Measurements from ENCODE around the gene KIF5A.

KIF5A gene

GRCh38 chr12:57626921-57627445, 77.1 kb downstream of the KIF5A start:
- H3K4me3 ChIP-seq (ENCODE audit: low read depth, low read length): no peak overlapping the region
- in situ Hi-C loops (cut with HindIII; ENCODE audit: low sequenced_read_pairs): loop anchor here (5.0 kb wide), 1 partner anchor 40 kb away; no protein-coding TSS in a partner anchor
- TF ChIP-seq CTCF (IDR thresholded peaks at IDR 0.05; ENCODE audit: low read depth, low read length, missing control alignments): no peak
- no peak for DNase-seq (ENCODE audit: low read depth)

- no peak for DNase-seq (ENCODE audit: low read depth)
- in situ Hi-C loops (cut with HindIII; ENCODE audit: low sequenced_read_pairs): loop anchor here (5.0 kb wide), 1 partner anchor 40 kb away; no protein-coding TSS in a partner anchor
- no peak for TF ChIP-seq CTCF (IDR thresholded peaks at IDR 0.05; ENCODE audit: low read depth, low read length, missing control alignments)
- H3K4me3 ChIP-seq (ENCODE audit: low read depth, low read length): no peak overlapping the region
Measured at GRCh38 chr12:57627501-57628279, 77.8 kb downstream of the KIF5A start.

GRCh38 chr12:57628280-57629191, 78.7 kb downstream of the KIF5A start:
- TF ChIP-seq CTCF (IDR thresholded peaks at IDR 0.05; ENCODE audit: low read depth, low read length, missing control alignments): no peak
- in situ Hi-C loops (cut with HindIII; ENCODE audit: low sequenced_read_pairs): loop anchor here (5.0 kb wide), 1 partner anchor 41 kb away; no protein-coding TSS in a partner anchor
- no peak overlapping the region for H3K4me3 ChIP-seq (ENCODE audit: low read depth, low read length)
- DNase-seq (ENCODE audit: low read depth): no peak

GRCh38 chr12:57629897-57630471, 80.1 kb downstream of the KIF5A start:
- in situ Hi-C loops (cut with HindIII; ENCODE audit: low sequenced_read_pairs): loop anchor here (5.0 kb wide), 1 partner anchor 43 kb away; no protein-coding TSS in a partner anchor

GRCh38 chr12:57630891-57631433, 81.1 kb downstream of the KIF5A start:
- in situ Hi-C loops (cut with HindIII; ENCODE audit: low sequenced_read_pairs): no loop called here
- DNase-seq (ENCODE audit: low read depth): no peak
- no peak for TF ChIP-seq CTCF (IDR thresholded peaks at IDR 0.05; ENCODE audit: low read depth, low read length, missing control alignments)
- H3K4me3 ChIP-seq (ENCODE audit: low read depth, low read length): no peak overlapping the region

More at GRCh38 chr12:57629897-57630471, 80.1 kb downstream of the KIF5A start:
- H3K4me3 ChIP-seq (ENCODE audit: low read depth, low read length): no peak overlapping the region
- DNase-seq (ENCODE audit: low read depth): no peak
- TF ChIP-seq CTCF (IDR thresholded peaks at IDR 0.05; ENCODE audit: low read depth, low read length, missing control alignments): no peak
